ENCODE results near the gene ANKEF1. TPM values are rescaled to one million over a fixed set of nuclear protein-coding genes. Genes with fewer than 3 reads are reported as not detected.

ANKEF1 gene
- total RNA-seq, 1 donor = 1.3 TPM

DNA sequence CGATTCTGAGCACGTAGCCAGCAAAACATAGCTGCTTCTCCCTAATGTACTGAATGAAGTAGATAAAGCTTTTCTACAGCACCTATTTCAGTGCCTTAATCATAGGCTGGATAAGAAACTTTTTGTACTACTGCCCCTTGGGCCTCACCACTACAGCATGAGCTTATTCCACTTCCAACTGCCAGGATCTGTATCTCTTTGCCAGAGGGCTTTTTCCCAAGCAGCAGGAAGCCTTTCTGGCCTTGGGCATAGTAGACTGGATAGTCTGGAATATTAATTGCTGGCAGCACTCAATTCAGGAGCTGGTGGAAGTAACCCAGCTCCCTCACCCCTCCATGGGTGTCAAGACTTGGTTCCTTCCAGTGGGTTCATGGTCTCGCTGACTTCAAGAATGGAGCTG lies 43.6 kb downstream of the ANKEF1 start:
- TF ChIP-seq, protein P1, sequence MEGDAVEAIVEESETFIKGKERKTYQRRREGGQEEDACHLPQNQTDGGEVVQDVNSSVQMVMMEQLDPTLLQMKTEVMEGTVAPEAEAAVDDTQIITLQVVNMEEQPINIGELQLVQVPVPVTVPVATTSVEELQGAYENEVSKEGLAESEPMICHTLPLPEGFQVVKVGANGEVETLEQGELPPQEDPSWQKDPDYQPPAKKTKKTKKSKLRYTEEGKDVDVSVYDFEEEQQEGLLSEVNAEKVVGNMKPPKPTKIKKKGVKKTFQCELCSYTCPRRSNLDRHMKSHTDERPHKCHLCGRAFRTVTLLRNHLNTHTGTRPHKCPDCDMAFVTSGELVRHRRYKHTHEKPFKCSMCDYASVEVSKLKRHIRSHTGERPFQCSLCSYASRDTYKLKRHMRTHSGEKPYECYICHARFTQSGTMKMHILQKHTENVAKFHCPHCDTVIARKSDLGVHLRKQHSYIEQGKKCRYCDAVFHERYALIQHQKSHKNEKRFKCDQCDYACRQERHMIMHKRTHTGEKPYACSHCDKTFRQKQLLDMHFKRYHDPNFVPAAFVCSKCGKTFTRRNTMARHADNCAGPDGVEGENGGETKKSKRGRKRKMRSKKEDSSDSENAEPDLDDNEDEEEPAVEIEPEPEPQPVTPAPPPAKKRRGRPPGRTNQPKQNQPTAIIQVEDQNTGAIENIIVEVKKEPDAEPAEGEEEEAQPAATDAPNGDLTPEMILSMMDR (IDR thresholded peaks at IDR 0.05; ENCODE audit: insufficient read depth, low read depth, low read length) = no peak

DNA sequence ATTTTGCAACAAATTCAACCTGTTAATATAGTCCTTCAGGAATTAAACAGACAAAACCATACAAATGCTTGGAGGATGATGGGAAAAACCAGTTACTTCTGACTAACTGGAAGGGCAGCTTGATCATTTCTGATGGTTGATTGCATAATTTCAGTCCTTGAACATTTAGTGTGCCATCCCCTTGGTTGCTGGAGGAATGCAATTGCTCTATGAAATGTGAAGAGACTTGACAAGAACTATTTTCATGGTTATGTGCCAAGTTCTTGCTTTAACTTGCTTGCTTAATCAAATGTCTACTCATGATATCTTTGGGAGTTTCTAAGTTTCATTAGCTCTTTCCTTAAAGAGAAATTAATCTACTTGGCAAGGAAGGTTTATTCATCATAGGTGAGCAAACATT lies 45.2 kb downstream of the ANKEF1 start:
- H3K4me3 ChIP-seq (ENCODE audit: low read depth, low read length) = no peak overlapping the region
- peak; percentile 32 for DNase-seq (ENCODE audit: low read depth)
- TF ChIP-seq, protein P1 (IDR thresholded peaks at IDR 0.05; ENCODE audit: insufficient read depth, low read depth, low read length) = no peak

More for the DNA sequence above, 43.6 kb downstream of the ANKEF1 start:
- no peak overlapping the region for H3K4me3 ChIP-seq (ENCODE audit: low read depth, low read length)
- no peak for DNase-seq (ENCODE audit: low read depth)

DNA sequence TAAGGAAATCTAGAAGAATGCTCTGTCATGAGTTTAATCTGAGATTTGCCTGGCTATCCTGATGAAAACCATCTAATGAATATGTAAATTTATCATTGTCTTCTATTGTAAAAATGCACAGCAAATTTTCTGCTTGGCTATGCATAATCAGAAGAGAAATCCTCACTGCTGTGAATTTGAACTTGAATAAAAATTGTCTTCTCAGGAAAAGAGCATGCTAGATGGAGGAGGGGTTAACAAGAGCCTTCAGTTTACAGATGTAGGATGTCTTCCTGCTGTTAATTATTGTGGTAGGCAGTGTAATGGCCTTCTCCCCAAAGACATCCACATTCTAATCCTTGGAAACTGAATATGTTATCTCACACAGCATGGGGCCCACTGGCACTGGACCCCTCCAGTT lies 45.8 kb downstream of the ANKEF1 start:
- TF ChIP-seq, protein P1 (IDR thresholded peaks at IDR 0.05; ENCODE audit: insufficient read depth, low read depth, low read length) = no peak
- DNase-seq (ENCODE audit: low read depth) = no peak
- H3K4me3 ChIP-seq (ENCODE audit: low read depth, low read length) = no peak overlapping the region

GRCh38 chr20:10089871-10090587 lies 55.2 kb downstream of the ANKEF1 start:
- H3K4me3 ChIP-seq (ENCODE audit: low read depth, low read length) = no peak overlapping the region
- no peak for DNase-seq (ENCODE audit: low read depth)
- TF ChIP-seq, protein P1 (IDR thresholded peaks at IDR 0.05; ENCODE audit: insufficient read depth, low read depth, low read length) = no peak

GRCh38 chr20:10090588-10091166 lies 55.9 kb downstream of the ANKEF1 start:
- no peak overlapping the region for H3K4me3 ChIP-seq (ENCODE audit: low read depth, low read length)
- TF ChIP-seq, protein P1 (IDR thresholded peaks at IDR 0.05; ENCODE audit: insufficient read depth, low read depth, low read length) = peak; percentile 78
- peak; percentile 54 for DNase-seq (ENCODE audit: low read depth)

DNA sequence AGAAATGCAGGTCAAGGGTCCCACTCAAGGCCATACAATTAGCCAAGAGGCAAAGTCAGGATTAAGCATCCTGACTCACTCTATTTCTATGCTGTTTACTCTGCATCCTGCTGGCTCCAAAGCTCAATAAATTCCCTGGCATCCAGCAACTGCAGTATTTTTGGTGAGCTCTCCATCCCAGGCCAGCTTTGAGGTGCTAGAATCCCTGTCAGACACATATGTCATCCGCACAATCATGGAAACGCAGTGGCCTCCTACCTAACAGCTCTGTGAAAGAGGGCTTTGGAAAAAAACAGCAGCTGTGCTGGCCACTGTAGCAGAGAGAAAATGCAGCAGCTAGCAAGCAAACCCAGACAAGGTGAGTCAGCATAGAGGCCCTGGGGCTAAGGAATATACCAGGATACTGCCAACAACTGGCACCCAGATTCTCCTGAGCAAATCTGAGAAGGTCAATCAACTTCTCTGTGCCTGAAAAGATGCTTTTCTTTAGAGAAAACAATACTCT lies 58.4 kb downstream of the ANKEF1 start:
- TF ChIP-seq, protein P1 (IDR thresholded peaks at IDR 0.05; ENCODE audit: insufficient read depth, low read depth, low read length) = no peak
- no peak overlapping the region for H3K4me3 ChIP-seq (ENCODE audit: low read depth, low read length)

More for the DNA sequence above, 58.4 kb downstream of the ANKEF1 start:
- peak; percentile 59 for DNase-seq (ENCODE audit: low read depth)

All from fibroblast of villous mesenchyme (primary cell).